SH-SY5Y (cell line): Measurements from ENCODE around the gene CRYBG1.

ENCODE experiments used
- GATA2 ChIP-seq: IDR thresholded peaks from 2 replicates; pipeline ENCODE4 v1.6.1; 2011; ENCODE audit warnings: mild to moderate bottlenecking, low read depth, low read length
- GATA3 ChIP-seq: IDR thresholded peaks from 2 replicates; pipeline ENCODE4 v1.6.1; 2011; ENCODE audit warnings: low read depth, mild to moderate bottlenecking, low read length, moderate library complexity

GRCh38 chr6:106508834-106509233, 148.3 kb downstream of the CRYBG1 start:
- no peak for TF ChIP-seq GATA3
- no peak for TF ChIP-seq GATA2
